ENCODE measurements around the gene CPNE1. TPM values are rescaled to one million over a fixed set of nuclear protein-coding genes. Genes with fewer than 3 reads are reported as not detected.

Gene CPNE1
- total and polyA plus RNA-seq, 11 donors, result 25.7 to 75.6 (median 56.0) TPM

DNA sequence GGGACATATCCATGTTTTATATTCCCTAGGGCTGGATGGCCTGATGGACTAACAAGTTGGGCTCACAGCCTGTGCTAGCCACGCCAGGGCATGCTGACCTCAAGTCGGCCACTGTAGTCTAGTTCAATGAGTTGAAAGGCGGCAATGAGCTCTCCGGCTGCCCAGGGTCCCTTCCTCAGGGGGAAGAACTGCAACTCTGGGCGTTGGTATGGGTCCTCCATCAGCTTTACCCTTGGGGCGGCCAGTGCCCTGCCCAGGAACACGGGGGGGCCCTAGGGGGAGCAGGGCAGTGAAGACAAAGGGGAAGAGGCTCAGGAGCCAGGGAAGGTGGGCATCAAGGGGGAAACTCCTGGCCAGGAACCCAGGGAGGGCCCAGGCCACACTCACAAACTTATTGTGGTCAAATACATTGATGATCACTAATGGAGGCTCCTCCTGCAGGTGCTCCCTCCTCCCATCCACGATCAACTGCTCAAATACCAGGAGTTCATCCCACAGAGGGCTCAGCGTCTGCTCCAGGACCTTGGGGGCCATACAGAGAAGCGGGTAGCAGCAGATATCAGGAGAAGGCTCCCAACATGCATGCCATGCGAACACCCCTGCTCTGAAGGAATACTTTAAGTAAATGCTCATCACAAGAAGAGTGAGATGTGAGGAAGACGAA, 81.8 kb downstream of the CPNE1 start:
- intact Hi-C loops (cut with DNase I), result no loop called here
- TF ChIP-seq POLR2A (IDR thresholded peaks at IDR 0.05), result no peak
- H3K36me3 ChIP-seq, result no peaks in the 10 kb centered on the region
- no peaks in the 10 kb centered on the region for H3K27me3 ChIP-seq
- DNase-seq, result no peak
- 82 to 95% (median 87%) methylated on average over 10 to 12 of the region's 12 CpGs for WGBS, 4 donors
- H3K9me3 ChIP-seq, result peaks cover 0 to 15% (median 4%) of the 10 kb centered on the region in 12 donors
- H3K4me3 ChIP-seq, result no peak overlapping the region
- H3K27ac ChIP-seq, result no peak overlapping the region
- H3K4me1 ChIP-seq, result no peaks in the 10 kb centered on the region
- ATAC-seq, result no peak

DNA sequence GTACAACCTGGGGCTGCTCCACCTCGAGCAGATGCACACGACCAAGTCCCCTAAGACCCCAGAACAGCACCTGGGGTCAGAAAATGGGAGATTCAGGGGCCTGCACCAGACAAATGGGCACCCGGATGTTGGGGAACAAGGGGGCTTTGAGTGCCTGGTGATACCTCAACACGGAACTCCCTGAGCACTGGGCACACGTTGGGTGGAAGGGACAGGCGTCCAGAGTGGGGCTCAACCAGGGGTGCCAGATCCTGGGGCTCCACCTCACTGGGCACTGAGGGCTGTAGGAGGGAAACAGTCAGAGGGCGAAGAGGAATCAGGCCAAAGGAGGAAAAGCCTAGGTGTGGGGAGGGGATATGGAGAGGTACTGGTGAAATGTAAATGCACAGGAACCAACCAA, 82.6 kb downstream of the CPNE1 start:
- 83 to 92% (median 89%) methylated on average over 5 to 7 of the region's 7 CpGs for WGBS, 4 donors
- DNase-seq, result no peak
- H3K36me3 ChIP-seq, result no peaks in the 10 kb centered on the region
- intact Hi-C loops (cut with DNase I), result no loop called here
- TF ChIP-seq, protein P1, sequence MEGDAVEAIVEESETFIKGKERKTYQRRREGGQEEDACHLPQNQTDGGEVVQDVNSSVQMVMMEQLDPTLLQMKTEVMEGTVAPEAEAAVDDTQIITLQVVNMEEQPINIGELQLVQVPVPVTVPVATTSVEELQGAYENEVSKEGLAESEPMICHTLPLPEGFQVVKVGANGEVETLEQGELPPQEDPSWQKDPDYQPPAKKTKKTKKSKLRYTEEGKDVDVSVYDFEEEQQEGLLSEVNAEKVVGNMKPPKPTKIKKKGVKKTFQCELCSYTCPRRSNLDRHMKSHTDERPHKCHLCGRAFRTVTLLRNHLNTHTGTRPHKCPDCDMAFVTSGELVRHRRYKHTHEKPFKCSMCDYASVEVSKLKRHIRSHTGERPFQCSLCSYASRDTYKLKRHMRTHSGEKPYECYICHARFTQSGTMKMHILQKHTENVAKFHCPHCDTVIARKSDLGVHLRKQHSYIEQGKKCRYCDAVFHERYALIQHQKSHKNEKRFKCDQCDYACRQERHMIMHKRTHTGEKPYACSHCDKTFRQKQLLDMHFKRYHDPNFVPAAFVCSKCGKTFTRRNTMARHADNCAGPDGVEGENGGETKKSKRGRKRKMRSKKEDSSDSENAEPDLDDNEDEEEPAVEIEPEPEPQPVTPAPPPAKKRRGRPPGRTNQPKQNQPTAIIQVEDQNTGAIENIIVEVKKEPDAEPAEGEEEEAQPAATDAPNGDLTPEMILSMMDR (IDR thresholded peaks at IDR 0.05), result no peak
- no peak for TF ChIP-seq POLR2A (IDR thresholded peaks at IDR 0.05)
- H3K4me1 ChIP-seq, result no peaks in the 10 kb centered on the region
- H3K27me3 ChIP-seq, result no peaks in the 10 kb centered on the region
- no peak overlapping the region for H3K27ac ChIP-seq
- H3K4me3 ChIP-seq, result no peak overlapping the region
- H3K9me3 ChIP-seq, result peaks cover 0 to 15% (median 4%) of the 10 kb centered on the region in 12 donors
- no peak for ATAC-seq

- Histone ChIP-seq H3K4me1 (no peaks in the 10 kb centered on the region), H3K27ac (no peak overlapping the region), H3K4me3 (no peak overlapping the region), H3K27me3 (no peaks in the 10 kb centered on the region), H3K9me3 (peaks cover 0 to 15% (median 4%) of the 10 kb centered on the region in 12 donors), H3K36me3 (no peaks in the 10 kb centered on the region)
- TF ChIP-seq, protein P1 (IDR thresholded peaks at IDR 0.05), result no peak
- no peak for TF ChIP-seq POLR2A (IDR thresholded peaks at IDR 0.05)
- DNase-seq, result no peak
- 93 to 98% (median 97%) methylated on average over 6 of the region's 6 CpGs for WGBS, 4 donors
- intact Hi-C loops (cut with DNase I), result no loop called here
- no peak for ATAC-seq
Observed at GRCh38 chr20:35579196-35579595, 85.5 kb downstream of the CPNE1 start.

- ATAC-seq (no peak), DNase-seq (no peak)
- Histone ChIP-seq H3K27ac (no peak overlapping the region), H3K4me1 (no peaks in the 10 kb centered on the region), H3K27me3 (no peaks in the 10 kb centered on the region), H3K9me3 (peaks cover 0 to 16% (median 4%) of the 10 kb centered on the region in 12 donors), H3K36me3 (no peaks in the 10 kb centered on the region), H3K4me3 (no peak overlapping the region)
- intact Hi-C loops (cut with DNase I), result no loop called here
- TF ChIP-seq, protein P1 (IDR thresholded peaks at IDR 0.05), result no peak
- TF ChIP-seq POLR2A (IDR thresholded peaks at IDR 0.05), result no peak
- 91 to 96% (median 92%) methylated on average over 8 of the region's 8 CpGs for WGBS, 4 donors
Observed at GRCh38 chr20:35578469-35578868, 86.2 kb downstream of the CPNE1 start.

DNA sequence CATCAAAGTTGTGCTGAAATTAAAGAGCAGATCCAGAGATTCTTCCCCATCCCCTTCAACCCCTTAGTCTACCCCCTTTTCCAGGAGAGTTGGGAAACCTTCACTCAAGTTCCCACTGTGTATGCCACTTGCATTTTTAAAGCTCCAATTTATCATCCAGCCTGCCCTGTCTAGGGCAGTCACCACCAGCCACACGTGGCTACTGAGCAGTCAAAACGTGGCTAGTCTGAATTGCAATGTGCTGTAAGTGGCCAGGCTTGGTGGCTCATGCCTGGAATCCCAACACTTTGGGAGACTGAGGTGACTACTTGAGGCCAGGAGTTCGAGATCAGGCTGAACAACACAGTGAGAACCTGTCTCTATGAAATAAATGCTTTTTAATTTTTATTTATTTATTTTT, 87.9 kb downstream of the CPNE1 start:
- TF ChIP-seq POLR2A (IDR thresholded peaks at IDR 0.05), result no peak
- TF ChIP-seq, protein P1 (IDR thresholded peaks at IDR 0.05), result no peak
- no peak overlapping the region for H3K4me3 ChIP-seq
- no peaks in the 10 kb centered on the region for H3K36me3 ChIP-seq
- 49 to 69% (median 65%) methylated on average over 3 of the region's 3 CpGs for WGBS, 4 donors
- H3K9me3 ChIP-seq, result peaks cover 0 to 24% (median 10%) of the 10 kb centered on the region in 12 donors
- ATAC-seq (no peak), DNase-seq (no peak)
- no peak overlapping the region for H3K27ac ChIP-seq
- H3K4me1 ChIP-seq, result no peaks in the 10 kb centered on the region
- H3K27me3 ChIP-seq, result no peaks in the 10 kb centered on the region
- intact Hi-C loops (cut with DNase I), result no loop called here
